Measurements from ENCODE around the gene LYPD3.

LYPD3 gene

DNA sequence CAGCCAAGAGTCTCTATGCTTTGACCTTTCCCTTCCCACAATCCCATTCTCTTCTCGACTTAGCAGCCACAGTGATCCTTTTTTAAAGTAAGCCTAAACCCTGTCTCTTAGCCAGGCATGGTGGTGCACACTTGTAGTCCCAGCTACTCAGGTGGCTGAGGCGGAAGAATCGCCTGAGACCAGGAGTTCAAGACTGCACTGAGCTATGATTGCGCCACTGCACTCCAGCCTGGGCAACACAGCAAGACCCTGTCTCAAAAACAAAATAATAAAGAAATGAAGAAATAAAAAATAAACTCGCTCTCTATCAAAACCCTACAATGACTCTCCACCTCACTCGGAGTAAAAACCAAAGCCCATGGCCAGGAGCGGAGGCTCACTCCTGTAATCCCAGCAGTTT is 36.0 kb downstream of the LYPD3 start:
- DNase-seq, result no peak

DNA sequence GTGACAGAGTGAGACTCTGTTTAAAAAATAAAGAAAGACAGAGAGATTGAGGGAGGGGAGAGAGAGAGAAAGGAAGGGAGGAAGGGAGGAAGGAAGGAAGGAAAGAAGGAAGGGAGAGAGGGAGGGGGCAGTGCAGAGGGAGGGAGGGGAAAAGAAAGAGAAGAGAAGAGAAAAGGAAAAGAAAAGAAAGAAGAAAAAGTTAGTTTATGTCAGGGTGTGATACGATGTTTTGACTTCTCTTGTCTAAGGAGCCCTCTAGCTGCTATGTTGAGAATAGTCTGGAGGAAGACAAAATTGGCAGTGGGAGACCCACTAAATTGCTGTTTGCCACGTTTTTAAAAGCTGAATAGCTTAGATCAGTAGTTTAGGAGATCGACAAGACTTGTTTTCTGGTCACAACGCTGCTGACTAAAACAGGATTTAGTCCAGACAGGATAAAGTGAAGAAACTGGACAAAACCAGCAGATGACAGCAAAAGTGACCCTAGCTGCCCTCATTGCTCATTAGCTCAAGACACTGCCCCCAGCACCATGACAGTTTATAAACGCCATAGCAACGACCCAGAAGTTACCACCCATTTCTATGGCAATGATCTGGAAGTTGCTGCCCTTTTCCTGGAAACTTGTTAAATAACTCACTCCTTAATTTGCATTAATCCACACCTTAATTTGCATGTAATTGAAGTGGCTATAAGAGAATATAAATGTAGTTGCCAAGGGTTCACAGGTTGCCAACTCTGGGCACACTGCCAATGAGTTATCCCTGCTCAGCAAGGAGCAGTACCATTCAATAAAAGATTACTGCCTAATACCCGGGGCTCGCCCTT is 39.6 kb downstream of the LYPD3 start:
- DNase-seq, result no peak

DNA sequence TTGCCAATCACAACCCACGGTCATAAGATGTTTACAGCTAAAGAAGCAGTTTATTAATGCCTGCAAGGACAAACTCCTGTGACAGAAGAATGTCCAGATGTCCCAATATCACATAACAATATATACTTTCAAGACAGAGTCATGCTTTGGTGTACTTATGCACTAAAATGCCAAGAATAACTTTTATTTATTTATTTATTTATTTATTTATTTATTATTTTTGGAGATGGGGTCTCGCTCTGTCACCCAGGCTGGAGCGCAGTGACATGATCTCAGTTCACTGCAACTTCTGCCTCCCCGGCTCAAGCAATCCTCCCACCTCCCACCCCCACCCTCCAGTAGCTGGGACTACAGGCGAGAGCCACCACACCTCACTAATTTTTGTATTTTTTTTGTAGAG is 41.6 kb downstream of the LYPD3 start:
- no peak for DNase-seq

DNA sequence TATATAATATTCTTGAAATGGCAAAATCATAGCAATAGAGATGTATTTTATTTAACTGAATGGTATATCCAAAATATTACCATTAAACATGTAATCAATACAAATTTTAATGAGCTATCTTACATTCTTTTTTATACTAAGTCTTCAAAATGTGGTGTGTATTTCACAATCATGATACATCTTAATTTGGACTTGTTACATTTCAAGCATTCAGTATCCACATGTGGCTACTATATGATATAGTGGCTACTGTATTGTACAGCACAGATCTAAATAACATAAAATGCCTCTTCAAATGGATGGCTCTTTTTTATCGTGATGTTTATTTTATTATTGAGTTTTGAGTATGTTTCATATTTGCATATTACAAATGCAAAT is 42.7 kb downstream of the LYPD3 start:
- no peak for DNase-seq

DNA sequence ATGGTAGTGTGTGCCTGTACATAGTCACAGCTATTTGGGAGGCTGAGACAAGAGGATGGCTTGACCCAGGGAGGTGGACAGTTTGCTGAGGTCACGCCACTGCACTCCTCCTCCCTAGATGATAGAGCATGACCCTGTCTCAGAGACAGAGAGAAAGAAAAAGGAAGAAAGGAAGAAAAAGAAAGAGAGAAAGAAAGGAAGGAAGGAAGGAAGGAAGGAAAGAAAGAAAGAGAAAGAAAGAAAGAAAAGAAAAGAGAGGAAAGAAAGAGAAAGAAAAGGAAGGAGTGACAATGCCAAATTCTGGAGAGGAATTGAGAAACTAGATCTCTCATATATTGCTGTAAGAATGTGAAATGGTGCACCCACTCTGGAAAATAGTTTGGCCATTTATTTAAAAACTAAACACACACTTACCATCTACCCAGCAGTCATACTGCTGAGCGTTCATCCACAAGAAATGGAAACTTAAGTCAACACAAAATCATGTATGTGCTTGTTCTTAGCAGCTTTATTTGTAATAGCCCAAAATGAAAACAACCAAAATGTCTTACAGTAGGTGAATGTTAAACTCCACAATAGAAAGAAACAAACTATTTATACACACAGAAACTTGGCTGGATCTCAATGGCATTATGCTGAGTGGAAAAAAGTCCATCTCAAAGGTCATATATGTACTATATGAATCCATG is 43.3 kb downstream of the LYPD3 start:
- DNase-seq, result no peak

DNA sequence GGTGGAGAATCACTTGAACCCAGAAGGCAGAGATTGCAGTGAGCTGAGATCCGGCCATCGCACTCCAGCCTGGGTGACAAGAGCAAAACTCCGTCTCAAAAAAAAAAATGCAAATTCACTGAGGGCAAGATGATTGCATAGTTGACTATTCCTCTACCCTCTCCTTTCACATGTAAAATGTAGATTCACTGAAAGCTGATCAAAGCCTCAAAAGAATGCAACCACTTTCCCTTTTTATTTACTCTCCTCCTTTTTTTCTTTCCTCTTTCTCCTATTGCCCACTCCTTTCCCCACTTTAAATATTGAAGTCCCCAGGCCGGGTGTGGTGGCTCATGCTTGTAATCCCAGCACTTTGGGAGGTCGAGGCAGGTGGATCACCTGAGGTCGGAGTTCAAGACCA is 44.5 kb downstream of the LYPD3 start:
- no peak for DNase-seq

DNA sequence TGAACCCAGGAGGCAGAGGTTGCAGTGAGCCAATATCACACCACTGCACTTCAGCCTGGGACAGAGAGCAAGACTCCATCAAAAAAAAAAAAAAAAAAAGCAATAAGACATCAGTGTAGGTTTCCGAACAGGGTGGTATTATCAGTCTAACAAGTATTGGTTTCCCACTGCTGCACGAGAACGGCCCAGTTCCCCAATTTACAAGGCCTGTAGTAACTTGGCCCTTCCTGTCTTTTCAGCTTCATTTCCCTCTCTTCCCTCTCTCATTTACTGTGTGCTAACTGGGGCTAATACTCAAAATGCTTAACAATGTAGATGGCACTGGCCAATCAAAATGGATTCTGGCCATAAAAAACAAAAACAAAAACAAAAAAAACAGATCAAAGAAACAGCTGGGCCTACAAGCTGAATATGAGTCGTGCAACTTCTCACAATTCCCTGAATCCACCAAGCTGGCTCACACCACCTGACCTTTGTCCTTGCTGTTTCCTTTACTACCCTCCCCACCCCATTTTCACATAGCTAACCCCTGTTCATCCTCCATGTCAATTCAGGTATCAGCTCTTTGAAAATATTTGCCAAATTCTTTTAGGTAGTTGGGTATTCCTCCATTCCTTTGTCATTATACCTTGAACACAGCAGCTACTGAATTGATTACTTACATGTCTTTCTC is 48.3 kb downstream of the LYPD3 start:
- DNase-seq, result no peak

DNA sequence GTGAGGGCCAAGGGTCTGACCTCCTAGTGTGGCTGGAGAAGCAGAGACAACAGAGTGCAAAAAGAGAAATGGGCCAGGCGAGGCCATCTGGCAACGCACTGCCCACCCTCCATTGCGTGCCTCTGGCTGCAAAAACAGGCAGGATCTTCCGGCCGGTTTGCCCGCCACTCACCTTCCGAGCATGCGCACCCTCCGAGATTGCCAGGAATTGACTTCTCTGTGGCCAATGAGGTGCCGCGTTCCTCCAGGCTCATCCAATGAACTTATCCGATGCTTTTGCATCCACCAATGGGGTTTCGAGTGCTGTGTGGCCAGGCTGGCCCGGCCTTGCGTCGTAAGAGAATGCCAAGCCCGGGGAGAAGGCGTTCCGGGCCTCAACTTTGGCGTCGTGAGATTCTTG is 50.9 kb downstream of the LYPD3 start, which contains the start of gene TEX101:
TSS of gene TEX101 (plus strand) at position 337 of the 400 bp plus-strand sequence. CDS start 1,030 bp downstream, outside the sequence.
- no peak for DNase-seq

DNA sequence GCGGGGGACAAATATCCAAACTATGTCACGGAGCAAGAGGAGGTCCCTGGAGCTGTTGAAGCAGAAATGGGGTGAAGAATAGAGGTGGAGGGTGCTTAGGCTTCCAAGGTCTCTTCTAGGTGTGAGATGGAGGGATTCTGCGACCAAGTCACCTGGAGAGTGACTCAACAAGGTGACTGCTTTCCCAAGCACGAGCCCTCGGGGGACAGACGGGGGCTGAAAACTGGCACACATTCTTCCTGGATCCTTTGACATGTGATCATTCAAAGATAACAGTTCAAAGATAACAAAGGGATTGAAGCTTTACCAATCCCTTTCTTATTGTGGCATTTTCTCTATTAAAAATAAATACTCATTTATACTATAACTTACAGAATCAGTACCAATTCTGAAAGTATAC is 53.0 kb downstream of the LYPD3 start:
- DNase-seq, result no peak

Measured in NCI-H187 treated with DMSO at 0.1 percent for 48 hours (cell line).